Measurements from ENCODE around the gene DCPS.
"Not testable (repeated sequence)": the region's sequence is repeated elsewhere in the genome, so short reads cannot be mapped to it uniquely, and the experiment has no call there.

The DCPS gene

GRCh38 chr11:126345759-126346585, 42.1 kb downstream of the DCPS start:
- FAIRE-seq = no peak

- no peak for FAIRE-seq
These were observed 42.7 kb downstream of the DCPS start for GRCh38 chr11:126346586-126346940.

GRCh38 chr11:126346946-126347345, 43.1 kb downstream of the DCPS start:
- FAIRE-seq = not testable (repeated sequence)

GRCh38 chr11:126347751-126348668, 44.1 kb downstream of the DCPS start:
- no peak for FAIRE-seq

GRCh38 chr11:126348806-126349582, 45.1 kb downstream of the DCPS start:
- FAIRE-seq = no peak

- FAIRE-seq = no peak
These were observed 47.0 kb downstream of the DCPS start for GRCh38 chr11:126350836-126351235.

- FAIRE-seq = no peak
These were observed 48.3 kb downstream of the DCPS start for GRCh38 chr11:126352163-126352562.

GRCh38 chr11:126352934-126353801, 49.3 kb downstream of the DCPS start:
- no peak for FAIRE-seq

GRCh38 chr11:126354631-126355323, 50.9 kb downstream of the DCPS start:
- no peak for FAIRE-seq

- FAIRE-seq = no peak
These were observed 51.6 kb downstream of the DCPS start, which contains the start of gene ST3GAL4 for GRCh38 chr11:126355324-126355925. Gene ST3GAL4, plus strand, starts transcription at chr11:126355686. Its CDS starts 50,470 bp downstream, at chr11:126406156.

- no peak for FAIRE-seq
These were observed 52.4 kb downstream of the DCPS start for GRCh38 chr11:126355926-126356897.

GRCh38 chr11:126357055-126357962, 53.4 kb downstream of the DCPS start:
- no peak for FAIRE-seq

- FAIRE-seq = no peak
These were observed 54.3 kb downstream of the DCPS start for GRCh38 chr11:126357969-126358762.

- no peak for FAIRE-seq
These were observed 54.9 kb downstream of the DCPS start for GRCh38 chr11:126358763-126359160.

- no peak for FAIRE-seq
These were observed 55.7 kb downstream of the DCPS start for GRCh38 chr11:126359431-126360048.

- no peak for FAIRE-seq
These were observed 56.2 kb downstream of the DCPS start for GRCh38 chr11:126360049-126360446.

- FAIRE-seq = no peak
These were observed 57.5 kb downstream of the DCPS start for GRCh38 chr11:126361400-126361799.
